Stomach (tissue), 4 donors: ENCODE data around the gene SIVA1.

Experiments
- CTCF ChIP-seq, 7 experiments: fragments of 450-650 bp in 4 of 7; fragments of 200-600 bp in 3 of 7; sonication (generic) in 3 of 7; IDR thresholded peaks; one replicate each; pipeline ENCODE4 v1.5.1; 2016 to 2019; ENCODE audit warnings: antibody characterized with exemption in 7 of 7, control low read depth in 2 of 7, mild to moderate bottlenecking in 1 of 7
- POLR2AphosphoS5 ChIP-seq, 3 donors: sonication (generic); formaldehyde crosslinking; IDR thresholded peaks; one replicate each; pipeline ENCODE4 v1.6.1; 2016; ENCODE audit warnings: antibody characterized with exemption in 3 of 3

GRCh38 chr14:104786091-104786586 lies 33.2 kb downstream of the SIVA1 start:
- TF ChIP-seq POLR2AphosphoS5 (IDR thresholded peaks at IDR 0.05) (no peak), CTCF (IDR thresholded peaks at IDR 0.05) (no peak)
